Brain microvascular endothelial cell (primary cell): ENCODE data around the gene CRB2.

Source experiments
- DNase-seq: peaks from one replicate; pipeline ENCODE4 v3.0.0-alpha.2; 2020
- H3K27ac ChIP-seq: fragments of 250-450 bp; sonication (Bioruptor Pico); 2 replicates; pipeline ENCODE4 v1.5.1; 2020; ENCODE audit warnings: mild to moderate bottlenecking, moderate library complexity
- H3K27me3 ChIP-seq: fragments of 250-450 bp; sonication (Bioruptor Pico); replicated peaks from 2 replicates; pipeline ENCODE4 v1.5.1; 2020; ENCODE audit warnings: mild to moderate bottlenecking
- H3K36me3 ChIP-seq: fragments of 250-450 bp; sonication (Bioruptor Pico); replicated peaks from 2 replicates; pipeline ENCODE4 v1.5.1; 2020; ENCODE audit warnings: mild to moderate bottlenecking
- H3K4me3 ChIP-seq: 2 replicates; pipeline ENCODE4 v1.5.1; 2011; ENCODE audit warnings: low read depth, mild to moderate bottlenecking, control low read depth, low read length, moderate library complexity
- in situ Hi-C: cut with HindIII; loops from 2 replicates; pipeline ENCODE4 v1.10.0; 2017; ENCODE audit warnings: low sequenced_read_pairs, low pct_ligation_motif_present
- TF ChIP-seq, protein P1 (sequence below): IDR thresholded peaks from 2 replicates; pipeline ENCODE4 v1.5.1; 2011; ENCODE audit warnings: low read depth, mild to moderate bottlenecking, moderate library complexity, low read length, control low read depth, inconsistent platforms; ENCODE audit errors: missing control alignments

CRB2 gene

GRCh38 chr9:123350590-123351310 is 5.2 kb upstream of the CRB2 start:
- in situ Hi-C loops = no loop called here
- H3K4me3 ChIP-seq = no peak overlapping the region
- DNase-seq = no peak
- peaks cover 17% of the 10 kb centered on the region for H3K27me3 ChIP-seq
- TF ChIP-seq, protein P1, sequence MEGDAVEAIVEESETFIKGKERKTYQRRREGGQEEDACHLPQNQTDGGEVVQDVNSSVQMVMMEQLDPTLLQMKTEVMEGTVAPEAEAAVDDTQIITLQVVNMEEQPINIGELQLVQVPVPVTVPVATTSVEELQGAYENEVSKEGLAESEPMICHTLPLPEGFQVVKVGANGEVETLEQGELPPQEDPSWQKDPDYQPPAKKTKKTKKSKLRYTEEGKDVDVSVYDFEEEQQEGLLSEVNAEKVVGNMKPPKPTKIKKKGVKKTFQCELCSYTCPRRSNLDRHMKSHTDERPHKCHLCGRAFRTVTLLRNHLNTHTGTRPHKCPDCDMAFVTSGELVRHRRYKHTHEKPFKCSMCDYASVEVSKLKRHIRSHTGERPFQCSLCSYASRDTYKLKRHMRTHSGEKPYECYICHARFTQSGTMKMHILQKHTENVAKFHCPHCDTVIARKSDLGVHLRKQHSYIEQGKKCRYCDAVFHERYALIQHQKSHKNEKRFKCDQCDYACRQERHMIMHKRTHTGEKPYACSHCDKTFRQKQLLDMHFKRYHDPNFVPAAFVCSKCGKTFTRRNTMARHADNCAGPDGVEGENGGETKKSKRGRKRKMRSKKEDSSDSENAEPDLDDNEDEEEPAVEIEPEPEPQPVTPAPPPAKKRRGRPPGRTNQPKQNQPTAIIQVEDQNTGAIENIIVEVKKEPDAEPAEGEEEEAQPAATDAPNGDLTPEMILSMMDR = no peak
- no peaks in the 10 kb centered on the region for H3K36me3 ChIP-seq
- H3K27ac ChIP-seq = no peak overlapping the region

DNA sequence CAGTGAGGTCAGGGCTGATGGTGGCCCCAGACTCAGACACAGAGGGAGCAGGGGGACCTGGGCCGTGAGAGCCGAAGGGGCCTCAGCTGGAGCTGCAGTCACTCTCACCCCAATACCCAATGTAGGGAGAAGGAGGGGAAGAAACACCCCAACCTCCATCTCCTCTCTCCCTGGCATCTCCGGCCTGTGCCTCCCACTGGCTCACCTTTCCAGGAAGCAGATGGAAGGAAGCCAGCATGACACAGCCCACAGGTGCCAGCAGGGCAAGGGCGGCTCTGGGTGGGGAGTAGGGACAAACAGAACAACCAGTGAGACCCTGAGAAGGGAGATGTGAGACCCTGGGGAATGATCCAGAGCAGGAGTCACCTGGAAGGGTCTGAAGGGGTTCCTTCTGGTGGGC is 3.0 kb upstream of the CRB2 start:
- TF ChIP-seq, protein P1 = no peak
- DNase-seq = no peak
- no peak overlapping the region for H3K4me3 ChIP-seq
- peaks cover 17% of the 10 kb centered on the region for H3K27me3 ChIP-seq
- H3K36me3 ChIP-seq = no peaks in the 10 kb centered on the region
- no peak overlapping the region for H3K27ac ChIP-seq
- in situ Hi-C loops = no loop called here

DNA sequence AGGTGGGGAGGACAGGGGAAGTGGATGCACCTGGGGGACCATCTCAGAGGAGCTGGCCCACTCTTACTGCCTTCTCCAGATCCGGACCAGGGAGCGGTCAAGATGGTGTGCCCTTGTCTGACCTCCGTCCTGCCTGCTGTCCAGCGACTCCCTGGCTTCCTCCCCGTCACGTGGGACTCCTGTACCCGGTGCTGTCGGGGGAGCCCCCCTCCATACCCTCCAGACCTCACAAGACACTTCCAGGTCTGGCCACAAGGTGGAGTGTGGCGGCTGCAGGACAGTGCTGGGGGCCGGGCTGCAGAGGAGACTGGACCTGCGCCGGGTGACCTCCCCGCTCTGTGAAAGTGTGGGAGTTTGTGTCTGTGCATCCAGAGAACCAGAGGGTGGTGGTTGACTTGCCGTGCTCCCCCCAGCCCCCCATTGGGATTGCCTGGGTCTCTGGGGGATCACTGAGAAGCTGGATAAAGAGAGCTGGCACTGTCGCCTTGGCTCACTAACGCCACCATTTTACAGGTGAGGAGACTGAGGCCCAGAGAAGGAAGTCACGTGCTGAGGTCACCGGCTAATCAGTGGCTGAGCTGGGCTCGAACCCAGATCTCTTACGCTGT is 1.9 kb upstream of the CRB2 start:
- DNase-seq = peak; percentile 37
- no peaks in the 10 kb centered on the region for H3K36me3 ChIP-seq
- no peak overlapping the region for H3K4me3 ChIP-seq
- H3K27me3 ChIP-seq = peaks cover 15% of the 10 kb centered on the region
- TF ChIP-seq, protein P1 = peak; percentile 91
- H3K27ac ChIP-seq = no peak overlapping the region
- in situ Hi-C loops = no loop called here

DNA sequence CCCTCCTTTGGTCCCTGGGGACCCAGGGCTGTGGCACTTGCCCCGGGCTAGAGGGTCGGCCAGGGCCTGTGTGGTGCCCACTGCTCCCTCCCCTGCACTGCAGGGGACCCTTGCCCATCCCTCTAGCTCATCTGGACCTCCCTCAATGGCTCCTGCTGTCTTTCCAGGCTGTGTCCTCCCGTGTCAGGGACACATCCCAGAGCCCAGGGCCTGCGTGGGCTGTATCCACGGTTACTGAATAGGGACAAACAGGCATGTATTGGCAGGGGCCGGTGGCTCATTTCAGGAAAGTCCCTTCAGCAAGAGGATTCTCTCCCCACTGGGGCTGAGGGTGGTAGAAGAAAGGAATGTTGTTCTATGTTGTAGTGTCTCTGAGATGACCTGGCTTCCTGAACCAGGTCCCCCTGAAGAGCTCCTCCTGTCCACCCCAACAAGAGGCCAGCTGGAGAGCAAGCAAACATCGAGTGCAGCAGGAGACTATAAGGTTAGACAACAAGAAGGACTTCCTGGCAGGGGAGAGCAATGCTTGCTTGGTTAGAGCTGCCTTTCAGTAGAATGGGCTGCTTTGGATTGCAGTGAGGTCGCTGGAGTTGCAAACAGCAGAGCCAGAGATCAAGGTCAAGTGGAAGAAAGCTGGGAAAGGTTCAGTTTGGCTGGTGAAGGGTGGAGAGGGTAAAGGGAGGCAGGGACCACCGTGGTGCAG is 1.0 kb upstream of the CRB2 start:
- Histone ChIP-seq H3K4me3 (no peak overlapping the region), H3K27me3 (peaks cover 15% of the 10 kb centered on the region), H3K36me3 (no peaks in the 10 kb centered on the region), H3K27ac (no peak overlapping the region)
- no peak for DNase-seq
- in situ Hi-C loops = no loop called here
- TF ChIP-seq, protein P1 = no peak

GRCh38 chr9:123356851-123357742 is 1.1 kb downstream of the CRB2 start:
- Histone ChIP-seq H3K4me3 (no peak overlapping the region), H3K27me3 (peaks cover 14% of the 10 kb centered on the region), H3K36me3 (no peaks in the 10 kb centered on the region), H3K27ac (no peak overlapping the region)
- in situ Hi-C loops = no loop called here
- DNase-seq = no peak
- TF ChIP-seq, protein P1 = no peak
